GM19238 (cell line): ENCODE data around the gene LRRC57.
A peak's percentile ranks its signal among the peaks of the same experiment; 100 is the strongest.

ENCODE experiments used
- DNase-seq: peaks from one replicate; pipeline ENCODE4 v3.0.0; 2011; ENCODE audit warnings: low spot score; ENCODE audit not compliant: insufficient read length

Gene LRRC57

GRCh38 chr15:42549741-42550392 is 1.3 kb upstream of the LRRC57 start:
- DNase-seq: no peak

- DNase-seq: peak; percentile 5
These were observed 469 bp upstream of the LRRC57 start for GRCh38 chr15:42549032-42549491.

DNA sequence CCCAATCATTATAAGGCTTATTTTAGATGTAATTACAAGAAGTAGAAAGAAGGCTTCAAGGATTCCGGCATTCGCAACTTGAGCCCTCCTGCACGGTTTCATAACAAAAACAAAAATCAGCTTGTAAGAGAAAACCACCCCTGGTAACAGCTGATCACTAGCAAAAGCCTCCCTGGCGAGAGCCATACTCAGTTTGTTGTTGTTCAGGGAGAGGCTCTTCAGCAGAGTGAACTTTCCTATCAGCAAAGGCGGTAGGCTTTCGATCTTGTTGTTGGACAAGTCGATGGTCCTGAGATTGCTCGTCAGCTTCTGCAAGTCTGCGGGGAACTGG is 710 bp downstream of the LRRC57 start:
- DNase-seq: no peak

DNA sequence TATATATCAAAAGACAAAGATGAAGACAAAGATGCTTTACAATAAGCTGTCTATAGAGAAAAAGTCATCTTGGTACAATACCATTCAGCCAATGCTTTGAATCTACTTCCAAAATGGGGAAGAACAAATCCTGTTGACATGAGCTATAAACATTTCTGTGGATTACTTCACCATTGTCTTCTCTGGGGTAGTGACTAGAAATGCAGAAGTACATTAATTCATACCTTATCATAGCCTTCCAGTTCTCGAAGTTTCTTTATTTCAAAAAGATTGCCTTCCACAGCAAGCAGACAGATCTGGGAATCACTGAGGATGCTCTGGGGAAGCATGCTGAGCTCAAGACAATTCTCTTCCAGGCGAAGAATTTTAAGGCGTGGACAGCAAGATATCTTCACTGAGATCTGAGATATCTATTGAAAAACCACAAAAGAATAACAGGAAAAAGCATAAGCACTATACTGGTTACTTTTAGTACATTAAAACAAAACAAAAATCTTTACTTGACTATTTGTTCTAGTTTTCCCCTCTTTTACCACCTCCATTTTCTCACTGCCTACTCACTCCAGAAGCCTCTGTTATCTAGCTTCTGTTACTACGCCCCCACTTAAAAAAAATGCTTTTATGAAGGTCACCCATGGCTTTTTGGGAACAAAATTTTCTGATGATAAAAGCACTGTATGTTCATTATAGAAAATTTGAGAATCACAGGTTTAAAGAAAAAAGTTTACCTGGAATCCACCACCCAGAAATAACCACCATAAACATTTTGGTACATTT is 3.6 kb downstream of the LRRC57 start:
- DNase-seq: no peak

DNA sequence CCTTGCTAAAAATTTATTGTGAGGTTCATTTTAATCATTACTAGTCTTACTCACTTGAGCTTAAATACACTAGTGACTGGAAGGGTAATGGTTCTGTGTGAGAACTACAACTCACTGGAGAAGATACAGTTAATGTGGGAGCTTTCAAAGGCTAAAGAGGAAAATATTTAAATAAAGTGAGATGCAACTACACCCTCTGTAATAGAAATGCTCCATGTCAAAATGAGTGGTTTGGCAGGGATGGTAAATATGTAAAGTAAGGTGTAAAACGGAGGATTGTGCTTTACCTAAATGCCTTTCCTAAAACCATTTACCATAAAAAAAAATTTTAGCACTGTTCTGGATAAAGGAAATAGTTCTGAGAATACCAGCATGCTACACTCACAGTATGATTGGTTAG is 15.3 kb downstream of the LRRC57 start:
- no peak for DNase-seq

DNA sequence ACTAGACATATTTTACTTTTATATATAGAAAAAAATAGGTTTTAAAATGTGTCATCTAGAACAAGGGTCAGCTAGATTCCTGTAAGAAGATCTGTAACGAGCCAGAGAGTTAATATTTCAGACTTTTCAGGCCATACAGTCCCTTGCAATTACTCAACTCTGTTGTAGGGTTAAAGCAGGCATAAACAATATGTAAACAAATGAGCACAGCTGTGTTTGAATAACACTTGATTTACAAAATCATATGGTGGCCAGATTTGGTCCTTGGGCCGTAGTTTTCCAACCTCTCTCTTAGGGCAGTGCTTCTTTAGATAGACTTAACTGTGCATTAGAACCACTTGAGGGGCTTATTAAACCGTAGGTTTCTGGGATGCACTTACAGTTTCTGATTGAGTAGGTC is 19.6 kb downstream of the LRRC57 start:
- DNase-seq: no peak

GRCh38 chr15:42523331-42523730 is 25.3 kb downstream of the LRRC57 start:
- no peak for DNase-seq

DNA sequence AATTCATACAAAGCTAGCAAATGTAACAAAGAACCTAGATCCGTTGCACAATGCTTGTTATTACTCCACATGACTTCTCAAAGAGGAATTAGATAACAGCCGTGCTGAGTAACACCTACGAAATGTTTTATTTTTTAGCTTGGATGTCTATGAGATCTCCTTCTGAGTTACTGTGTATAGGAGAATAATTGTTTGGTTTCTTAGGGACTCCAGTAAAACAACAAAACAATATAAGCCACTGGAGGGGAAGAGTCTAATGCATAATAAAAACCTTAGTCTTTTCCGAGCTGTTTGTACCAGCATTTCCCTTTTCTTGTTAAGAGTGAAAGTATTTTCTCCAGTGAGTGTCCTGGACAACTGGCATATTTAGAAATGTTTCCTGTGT is 37.6 kb downstream of the LRRC57 start:
- no peak for DNase-seq

- no peak for DNase-seq
These were observed 38.2 kb downstream of the LRRC57 start for GRCh38 chr15:42510258-42511006.

- no peak for DNase-seq
These were observed 40.3 kb downstream of the LRRC57 start for GRCh38 chr15:42508263-42508690.

GRCh38 chr15:42507514-42507913 is 41.1 kb downstream of the LRRC57 start:
- no peak for DNase-seq

DNA sequence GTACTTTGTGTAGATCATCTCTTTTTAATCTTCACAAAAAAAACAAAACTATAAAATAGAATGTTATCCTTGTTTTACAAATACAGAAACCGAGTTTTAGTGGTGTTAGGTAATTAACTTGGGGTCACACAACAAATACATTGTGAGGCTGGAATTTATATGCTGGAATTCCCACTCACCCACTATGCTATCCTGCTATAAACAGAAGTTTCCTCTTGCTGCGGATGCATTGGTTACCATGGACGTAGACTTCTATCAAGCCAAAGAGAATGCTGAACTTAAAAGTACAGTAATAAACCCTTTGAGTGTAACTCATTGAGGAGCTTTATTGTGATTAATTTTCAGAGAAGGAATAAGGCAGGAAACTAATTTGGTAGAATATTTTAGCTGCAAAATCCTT is 44.0 kb downstream of the LRRC57 start:
- DNase-seq: no peak

DNA sequence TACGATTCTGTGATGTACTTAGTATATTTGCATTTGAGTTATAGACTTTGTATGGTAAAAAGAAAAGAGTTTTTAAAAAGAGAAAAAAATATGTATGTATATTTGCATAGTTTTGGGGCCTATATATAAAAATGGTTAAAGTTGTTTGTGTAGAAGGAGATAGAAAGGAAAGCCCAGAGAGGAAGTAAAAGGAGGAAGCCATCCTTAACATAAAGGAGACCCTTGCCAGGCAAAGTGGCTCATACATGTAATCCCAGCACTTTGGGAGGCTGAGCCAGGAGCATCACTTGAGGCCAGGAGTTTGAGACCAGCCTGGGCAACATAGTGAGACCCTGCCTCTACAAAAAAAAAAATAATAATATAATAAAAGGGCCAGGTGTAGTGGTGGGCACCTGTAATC is 44.8 kb downstream of the LRRC57 start:
- no peak for DNase-seq

DNA sequence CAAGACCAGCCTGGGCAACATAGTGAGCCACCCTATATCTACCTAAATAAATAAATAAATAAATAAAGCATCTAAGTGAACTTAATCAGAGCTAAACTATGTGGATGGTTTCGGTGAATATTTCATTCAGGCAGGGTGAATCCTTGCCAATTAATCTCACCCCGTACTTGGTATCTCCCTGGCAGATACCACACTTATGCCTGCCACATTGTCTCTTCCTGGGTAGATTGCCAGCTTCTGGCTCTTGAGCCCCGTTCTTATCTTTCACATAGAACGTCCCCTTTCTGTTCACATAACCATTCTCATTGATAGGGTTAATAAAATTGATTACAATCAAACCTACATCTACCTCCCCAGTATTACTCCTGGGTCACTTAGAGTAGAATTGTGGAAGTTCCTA is 46.1 kb downstream of the LRRC57 start:
- no peak for DNase-seq

- DNase-seq: no peak
These were observed 48.6 kb downstream of the LRRC57 start for GRCh38 chr15:42499858-42500609.

- DNase-seq: no peak
These were observed 50.2 kb downstream of the LRRC57 start for GRCh38 chr15:42498212-42499068.

- peak; percentile 92 for DNase-seq
These were observed 53.0 kb downstream of the LRRC57 start, which contains the start of gene SNAP23 for GRCh38 chr15:42495361-42496212. Gene SNAP23 (plus strand): TSS chr15:42495634. CDS start chr15:42511847, 16,213 bp downstream.

DNA sequence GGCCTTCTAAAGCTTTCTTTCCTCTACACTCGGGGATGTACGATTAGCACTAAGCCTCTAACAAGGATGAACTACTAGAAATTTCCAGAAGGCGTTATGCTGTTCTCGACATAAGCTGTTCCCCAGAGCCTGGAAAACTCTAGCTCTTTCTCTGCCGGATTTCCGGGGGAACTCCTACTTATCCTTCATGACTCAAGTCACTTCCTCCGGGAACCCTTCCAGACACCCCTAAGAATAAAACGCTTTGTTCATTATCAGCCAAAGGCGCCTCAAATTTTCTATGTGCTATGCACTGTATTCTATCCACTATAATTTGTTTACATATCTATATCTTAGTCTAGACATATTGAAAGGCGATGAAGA is 53.6 kb downstream of the LRRC57 start:
- no peak for DNase-seq

DNA sequence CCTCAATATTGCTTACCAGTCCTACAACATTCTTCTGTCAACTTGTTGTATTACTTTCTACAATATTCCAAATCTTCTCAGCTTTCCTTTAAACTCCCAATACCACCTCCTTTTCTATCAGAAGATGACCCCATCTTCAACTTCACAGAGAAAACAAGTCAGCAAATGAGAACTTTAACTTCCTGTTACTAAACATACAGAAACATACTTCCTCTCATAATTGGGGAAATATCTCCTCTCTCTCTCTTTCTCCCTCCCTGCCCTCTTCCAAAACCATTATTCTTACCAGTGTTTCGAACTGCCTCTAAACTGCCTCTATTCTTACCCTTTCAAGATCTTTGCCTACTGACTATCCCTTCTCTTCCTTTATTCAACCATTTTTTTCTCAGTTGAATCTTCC is 54.9 kb downstream of the LRRC57 start:
- DNase-seq: no peak
